Stomach smooth muscle (tissue), 2 donors: Measurements from ENCODE around the gene GP2.

ENCODE experiments used
- H3K27ac ChIP-seq: one replicate; pipeline ENCODE4 v1.7.0; 2013; ENCODE audit warnings: mild to moderate bottlenecking, low read length, inconsistent platforms
- H3K27me3 ChIP-seq, 2 donors: one replicate each; pipeline ENCODE4 v1.7.0; 2013; ENCODE audit warnings: low read length in 2 of 2; ENCODE audit not compliant: insufficient read depth in 2 of 2, control insufficient read depth in 1 of 2
- H3K36me3 ChIP-seq, 2 donors: one replicate each; pipeline ENCODE4 v1.7.0; 2013; ENCODE audit warnings: low read length in 2 of 2; ENCODE audit not compliant: control insufficient read depth in 2 of 2, insufficient read depth in 2 of 2
- H3K4me1 ChIP-seq: one replicate; pipeline ENCODE4 v1.7.0; 2013; ENCODE audit warnings: low read length; ENCODE audit not compliant: control insufficient read depth, insufficient read depth
- H3K4me3 ChIP-seq, 2 donors: one replicate each; pipeline ENCODE4 v1.7.0; 2013; ENCODE audit warnings: low read length in 2 of 2
- H3K9ac ChIP-seq, 2 donors: one replicate each; pipeline ENCODE4 v1.7.0; 2013; ENCODE audit warnings: low read length in 2 of 2, mild to moderate bottlenecking in 1 of 2
- H3K9me3 ChIP-seq, 2 donors: one replicate each; pipeline ENCODE4 v1.7.0; 2013; ENCODE audit warnings: low read length in 2 of 2; ENCODE audit not compliant: control insufficient read depth in 2 of 2
- donor health status: healthy.
- donor health status: Pancreatic carcinoma.

GP2 gene

GRCh38 chr16:20289571-20289970 lies 37.7 kb downstream of the GP2 start:
- H3K27ac ChIP-seq: no peak overlapping the region
- H3K36me3 ChIP-seq: no peaks in the 10 kb centered on the region
- no peak overlapping the region for H3K9ac ChIP-seq
- no peaks in the 10 kb centered on the region for H3K4me1 ChIP-seq
- H3K4me3 ChIP-seq: no peak overlapping the region
- H3K9me3 ChIP-seq: no peaks in the 10 kb centered on the region
- no peaks in the 10 kb centered on the region for H3K27me3 ChIP-seq

- Histone ChIP-seq H3K4me3 (no peak overlapping the region), H3K36me3 (no peaks in the 10 kb centered on the region), H3K27ac (no peak overlapping the region), H3K4me1 (no peaks in the 10 kb centered on the region), H3K27me3 (no peaks in the 10 kb centered on the region), H3K9ac (no peak overlapping the region), H3K9me3 (no peaks in the 10 kb centered on the region)
These were observed 41.3 kb downstream of the GP2 start for GRCh38 chr16:20285993-20286499.

- Histone ChIP-seq H3K9ac (no peak overlapping the region), H3K36me3 (no peaks in the 10 kb centered on the region), H3K4me1 (no peaks in the 10 kb centered on the region)
These were observed 47.1 kb downstream of the GP2 start for GRCh38 chr16:20280259-20280658.

GRCh38 chr16:20271893-20272292 lies 55.4 kb downstream of the GP2 start:
- H3K27ac ChIP-seq: no peak overlapping the region
- H3K9me3 ChIP-seq: no peaks in the 10 kb centered on the region
- no peaks in the 10 kb centered on the region for H3K36me3 ChIP-seq
- H3K27me3 ChIP-seq: peaks cover 0 to 2% of the 10 kb centered on the region in 2 donors
- H3K4me3 ChIP-seq: no peak overlapping the region
- no peak overlapping the region for H3K9ac ChIP-seq
- no peaks in the 10 kb centered on the region for H3K4me1 ChIP-seq

More at GRCh38 chr16:20280259-20280658, 47.1 kb downstream of the GP2 start:
- no peak overlapping the region for H3K4me3 ChIP-seq
- no peak overlapping the region for H3K27ac ChIP-seq
- H3K27me3 ChIP-seq: peaks cover 0 to 2% of the 10 kb centered on the region in 2 donors
- peaks cover 0 to 3% of the 10 kb centered on the region in 2 donors for H3K9me3 ChIP-seq

- no peaks in the 10 kb centered on the region for H3K36me3 ChIP-seq
- H3K9ac ChIP-seq: no peak overlapping the region
- no peak overlapping the region for H3K27ac ChIP-seq
- H3K27me3 ChIP-seq: no peaks in the 10 kb centered on the region
- no peaks in the 10 kb centered on the region for H3K4me1 ChIP-seq
- H3K9me3 ChIP-seq: no peaks in the 10 kb centered on the region
- no peak overlapping the region for H3K4me3 ChIP-seq
These were observed 58.9 kb downstream of the GP2 start for GRCh38 chr16:20268409-20268808.

GRCh38 chr16:20265019-20265418 lies 62.3 kb downstream of the GP2 start:
- H3K9me3 ChIP-seq: peaks cover 0 to 4% of the 10 kb centered on the region in 2 donors
- H3K9ac ChIP-seq: no peak overlapping the region
- no peaks in the 10 kb centered on the region for H3K4me1 ChIP-seq
- H3K4me3 ChIP-seq: no peak overlapping the region
- H3K27ac ChIP-seq: no peak overlapping the region
- H3K36me3 ChIP-seq: no peaks in the 10 kb centered on the region
- no peaks in the 10 kb centered on the region for H3K27me3 ChIP-seq

- H3K36me3 ChIP-seq: no peaks in the 10 kb centered on the region
- peaks cover 0 to 5% of the 10 kb centered on the region in 2 donors for H3K9me3 ChIP-seq
- no peaks in the 10 kb centered on the region for H3K27me3 ChIP-seq
- H3K9ac ChIP-seq: no peak overlapping the region
- H3K4me3 ChIP-seq: no peak overlapping the region
- no peaks in the 10 kb centered on the region for H3K4me1 ChIP-seq
- H3K27ac ChIP-seq: no peak overlapping the region
These were observed 64.0 kb downstream of the GP2 start for GRCh38 chr16:20263138-20263855.

- H3K27me3 ChIP-seq: no peaks in the 10 kb centered on the region
- peaks cover 0 to 5% of the 10 kb centered on the region in 2 donors for H3K9me3 ChIP-seq
- no peak overlapping the region for H3K27ac ChIP-seq
- no peak overlapping the region for H3K4me3 ChIP-seq
- H3K9ac ChIP-seq: no peak overlapping the region
- H3K36me3 ChIP-seq: no peaks in the 10 kb centered on the region
- no peaks in the 10 kb centered on the region for H3K4me1 ChIP-seq
These were observed 65.1 kb downstream of the GP2 start for GRCh38 chr16:20262248-20262647.

GRCh38 chr16:20260215-20261009 lies 66.9 kb downstream of the GP2 start:
- Histone ChIP-seq H3K27me3 (peaks cover 0 to 2% of the 10 kb centered on the region in 2 donors), H3K36me3 (no peaks in the 10 kb centered on the region), H3K27ac (no peak overlapping the region), H3K9me3 (peaks cover 0 to 5% of the 10 kb centered on the region in 2 donors), H3K4me3 (no peak overlapping the region), H3K4me1 (no peaks in the 10 kb centered on the region), H3K9ac (no peak overlapping the region)
